Caco-2 (cell line): ENCODE results near the gene CEP290. TPM values are rescaled to one million over a fixed set of nuclear protein-coding genes. Genes with fewer than 3 reads are reported as not detected.

Source experiments
- BruUV-seq: library from RNA; stranded (reverse); fragments of 400-500 nt; replicated peaks from 2 replicates; lab custom pipeline; 2021; lab: Mats Ljungman, UMichigan
- CTCF ChIA-PET: fragments of 300-600 bp; sonication (Branson Sonifier 250); formaldehyde crosslinking; loops from one replicate; lab custom pipeline; 2022; ENCODE audit warnings: antibody characterized with exemption; lab: Charles Lee
- POLR2A ChIA-PET: fragments of 300-600 bp; sonication (Branson Sonifier 250); formaldehyde crosslinking; loops from one replicate; lab custom pipeline; 2022; ENCODE audit warnings: antibody characterized with exemption; lab: Charles Lee
- DNase-seq, 2 experiments: peaks; one replicate each; pipeline versions ENCODE4 v3.0.0 to v3.0.0-alpha.2; 2020 to 2022
- H3K27me3 ChIP-seq: replicated peaks from 2 replicates; pipeline ENCODE4 v1.6.0; 2011; ENCODE audit warnings: low read length; ENCODE audit not compliant: control insufficient read depth, insufficient read depth
- H3K36me3 ChIP-seq: 2 replicates; pipeline ENCODE4 v1.5.1; 2011; ENCODE audit warnings: low read length; ENCODE audit not compliant: control insufficient read depth, insufficient read depth
- H3K4me1 ChIP-seq: fragments of 250-450 bp; sonication (Bioruptor Pico); 2 replicates; pipeline ENCODE4 v1.5.1; 2020; ENCODE audit warnings: mild to moderate bottlenecking
- H3K4me3 ChIP-seq: 2 replicates; pipeline ENCODE4 v1.5.1; 2011; ENCODE audit warnings: low read depth, mild to moderate bottlenecking, control low read depth, low read length
- H3K9me3 ChIP-seq: fragments of 250-450 bp; sonication (Bioruptor Pico); 2 replicates; pipeline ENCODE4 v1.5.1; 2020; ENCODE audit warnings: mild to moderate bottlenecking, moderate library complexity
- H3K27ac Mint-ChIP-seq: one replicate; pipeline ENCODE4 v1.8.0; 2022; ENCODE audit warnings: mixed read lengths; ENCODE audit not compliant: unreplicated experiment
- H3K27me3 Mint-ChIP-seq: one replicate; pipeline ENCODE4 v1.8.0; 2022; ENCODE audit warnings: mixed read lengths; ENCODE audit not compliant: insufficient read depth, unreplicated experiment
- H3K36me3 Mint-ChIP-seq: one replicate; pipeline ENCODE4 v1.8.0; 2022; ENCODE audit warnings: mild to moderate bottlenecking, mixed read lengths; ENCODE audit not compliant: insufficient read depth, unreplicated experiment
- H3K4me1 Mint-ChIP-seq: one replicate; pipeline ENCODE4 v1.8.0; 2022; ENCODE audit warnings: low read depth, mixed read lengths; ENCODE audit not compliant: unreplicated experiment
- H3K4me3 Mint-ChIP-seq: one replicate; pipeline ENCODE4 v1.8.0; 2022; ENCODE audit warnings: mild to moderate bottlenecking, moderate library complexity, mixed read lengths; ENCODE audit not compliant: unreplicated experiment
- H3K9me3 Mint-ChIP-seq: one replicate; pipeline ENCODE4 v1.8.0; 2022; ENCODE audit warnings: mixed read lengths; ENCODE audit not compliant: unreplicated experiment
- intact Hi-C: fragments of 100-400 bp; cut with micrococcal nuclease; formaldehyde crosslinking; loops from one replicate; pipeline ENCODE4 v1.10.0; 2022; ENCODE audit not compliant: unreplicated experiment
- total RNA-seq: library from RNA; stranded (reverse); gene quantifications from 2 replicates; pipeline ENCODE4 v1.2.3, GENCODE V29; 2022
- TF ChIP-seq, protein P1 (sequence below), 2 experiments: fragments of 200-600 bp in 1 of 2; IDR thresholded peaks; 1 replicate in 1 of 2; 2 replicates in 1 of 2; pipeline versions ENCODE4 v1.5.1 to v1.8.0; 2011 to 2022; ENCODE audit warnings: antibody characterized with exemption in 1 of 2, control low read depth in 1 of 2, inconsistent platforms in 1 of 2, low read depth in 1 of 2, low read length in 1 of 2, mild to moderate bottlenecking in 1 of 2, moderate library complexity in 1 of 2; ENCODE audit not compliant: insufficient read depth in 1 of 2, severe bottlenecking in 1 of 2, unreplicated experiment in 1 of 2

CEP290 gene
- total RNA-seq, 1 experiment from 2014 or later: 14.0 TPM

GRCh38 chr12:88052686-88053085 lies 89.2 kb downstream of the CEP290 start:
- Mint-ChIP-seq H3K36me3 (peaks cover 14% of the 10 kb centered on the region), H3K27ac (no peak overlapping the region), H3K4me1 (no peaks in the 10 kb centered on the region), H3K4me3 (no peak overlapping the region), H3K9me3 (no peaks in the 10 kb centered on the region), H3K27me3 (no peaks in the 10 kb centered on the region)
- ChIA-PET POLR2A (no interaction called here), CTCF (no interaction called here)
- Histone ChIP-seq H3K4me1 (no peaks in the 10 kb centered on the region), H3K27me3 (no peaks in the 10 kb centered on the region), H3K36me3 (no peaks in the 10 kb centered on the region), H3K4me3 (no peak overlapping the region), H3K9me3 (no peaks in the 10 kb centered on the region)
- intact Hi-C loops: loop anchor here (1.0 kb wide), 4 partner anchors 16 to 186 kb away; no protein-coding TSS in a partner anchor
- TF ChIP-seq, protein P1, sequence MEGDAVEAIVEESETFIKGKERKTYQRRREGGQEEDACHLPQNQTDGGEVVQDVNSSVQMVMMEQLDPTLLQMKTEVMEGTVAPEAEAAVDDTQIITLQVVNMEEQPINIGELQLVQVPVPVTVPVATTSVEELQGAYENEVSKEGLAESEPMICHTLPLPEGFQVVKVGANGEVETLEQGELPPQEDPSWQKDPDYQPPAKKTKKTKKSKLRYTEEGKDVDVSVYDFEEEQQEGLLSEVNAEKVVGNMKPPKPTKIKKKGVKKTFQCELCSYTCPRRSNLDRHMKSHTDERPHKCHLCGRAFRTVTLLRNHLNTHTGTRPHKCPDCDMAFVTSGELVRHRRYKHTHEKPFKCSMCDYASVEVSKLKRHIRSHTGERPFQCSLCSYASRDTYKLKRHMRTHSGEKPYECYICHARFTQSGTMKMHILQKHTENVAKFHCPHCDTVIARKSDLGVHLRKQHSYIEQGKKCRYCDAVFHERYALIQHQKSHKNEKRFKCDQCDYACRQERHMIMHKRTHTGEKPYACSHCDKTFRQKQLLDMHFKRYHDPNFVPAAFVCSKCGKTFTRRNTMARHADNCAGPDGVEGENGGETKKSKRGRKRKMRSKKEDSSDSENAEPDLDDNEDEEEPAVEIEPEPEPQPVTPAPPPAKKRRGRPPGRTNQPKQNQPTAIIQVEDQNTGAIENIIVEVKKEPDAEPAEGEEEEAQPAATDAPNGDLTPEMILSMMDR (IDR thresholded peaks at IDR 0.05; ENCODE audit: insufficient read depth in 1 of 2, low read depth in 1 of 2, low read length in 1 of 2, severe bottlenecking in 1 of 2, unreplicated experiment in 1 of 2): peak; percentile 61 to 72
- BruUV-seq: no TSS peak
- peak; percentile 40 to 59 for DNase-seq

DNA sequence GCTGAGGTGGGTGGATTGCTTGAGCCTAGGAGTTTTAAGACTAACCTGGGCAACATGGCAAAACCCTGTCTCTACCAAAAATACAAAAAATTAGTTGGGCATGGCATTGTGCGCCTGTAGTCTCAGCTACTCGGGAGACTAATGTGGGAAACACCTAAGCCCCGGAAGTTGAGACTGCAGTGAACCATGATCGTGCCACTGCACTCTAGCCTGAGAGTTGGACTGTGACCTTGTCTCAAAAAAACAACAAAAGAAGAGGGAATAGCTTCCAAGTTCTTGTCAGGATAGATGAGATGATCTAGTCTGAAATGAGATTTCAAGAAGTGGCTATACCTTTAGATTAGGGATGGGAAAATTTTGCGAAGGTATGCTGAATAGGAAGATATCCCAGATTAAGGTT lies 97.9 kb downstream of the CEP290 start:
- ChIA-PET CTCF (no interaction called here), POLR2A (no interaction called here)
- Mint-ChIP-seq H3K27me3 (no peaks in the 10 kb centered on the region), H3K9me3 (no peaks in the 10 kb centered on the region), H3K4me3 (no peak overlapping the region), H3K4me1 (no peaks in the 10 kb centered on the region), H3K27ac (no peak overlapping the region), H3K36me3 (peaks cover 56% of the 10 kb centered on the region)
- no peak overlapping the region for H3K4me3 ChIP-seq
- H3K27me3 ChIP-seq: no peaks in the 10 kb centered on the region
- no peaks in the 10 kb centered on the region for H3K36me3 ChIP-seq
- intact Hi-C loops: no loop called here
- no peak for DNase-seq
- TF ChIP-seq, protein P1 (IDR thresholded peaks at IDR 0.05; ENCODE audit: insufficient read depth in 1 of 2, low read depth in 1 of 2, low read length in 1 of 2, severe bottlenecking in 1 of 2, unreplicated experiment in 1 of 2): no peak
- H3K9me3 ChIP-seq: no peaks in the 10 kb centered on the region
- H3K4me1 ChIP-seq: no peaks in the 10 kb centered on the region
- no TSS peak for BruUV-seq

- DNase-seq: no peak
- Mint-ChIP-seq H3K27ac (no peak overlapping the region), H3K9me3 (no peaks in the 10 kb centered on the region), H3K4me3 (no peak overlapping the region), H3K27me3 (no peaks in the 10 kb centered on the region), H3K4me1 (peaks cover 9% of the 10 kb centered on the region), H3K36me3 (peaks cover 12% of the 10 kb centered on the region)
- ChIA-PET POLR2A (no interaction called here), CTCF (no interaction called here)
- TF ChIP-seq, protein P1 (IDR thresholded peaks at IDR 0.05; ENCODE audit: insufficient read depth in 1 of 2, low read depth in 1 of 2, low read length in 1 of 2, severe bottlenecking in 1 of 2, unreplicated experiment in 1 of 2): no peak
- intact Hi-C loops: no loop called here
- 0 out of 2 replicates have a peak, but pooled peaks cover 12% of the 10 kb centered on the region for H3K4me1 ChIP-seq
- no TSS peak for BruUV-seq
- H3K4me3 ChIP-seq: no peak overlapping the region
- H3K36me3 ChIP-seq: no peaks in the 10 kb centered on the region
- H3K27me3 ChIP-seq: no peaks in the 10 kb centered on the region
- no peaks in the 10 kb centered on the region for H3K9me3 ChIP-seq
Measured at GRCh38 chr12:88037770-88038169, 104.1 kb downstream of the CEP290 start.
